SK-N-SH treated with all-trans-retinoic acid at 6 μM for 48 hours (cell line): ENCODE results near the gene LCORL.

Source experiments
- ATAC-seq: fragments of 200-7000 bp; cut with Tn5 transposase; 3 replicates; pipeline ENCODE4 v1.9.1; 2020; ENCODE audit warnings: mild to moderate bottlenecking, moderate library complexity
- ARNTL ChIP-seq: fragments of 450-650 bp; formaldehyde crosslinking; IDR thresholded peaks from 2 replicates; pipeline ENCODE4 v1.5.0; 2020; ENCODE audit warnings: low read depth, mild to moderate bottlenecking, moderate library complexity, borderline replicate concordance
- CSDC2 ChIP-seq: fragments of 250-450 bp; sonication (Bioruptor Pico); IDR thresholded peaks from 2 replicates; pipeline ENCODE4 v1.5.0; 2020; ENCODE audit warnings: mild to moderate bottlenecking, moderate library complexity
- GLIS3 ChIP-seq: fragments of 250-450 bp; sonication (Bioruptor Pico); IDR thresholded peaks from 2 replicates; pipeline ENCODE4 v1.5.0; 2020; ENCODE audit warnings: mild to moderate bottlenecking, moderate library complexity
- OSR1 ChIP-seq: fragments of 250-450 bp; sonication (Bioruptor Pico); IDR thresholded peaks from 2 replicates; pipeline ENCODE4 v1.8.0; 2022; ENCODE audit warnings: moderate library complexity, mild to moderate bottlenecking, inconsistent platforms
- PATZ1 ChIP-seq: fragments of 250-450 bp; sonication (Bioruptor Pico); IDR thresholded peaks from 2 replicates; pipeline ENCODE4 v1.8.0; 2020; ENCODE audit warnings: mild to moderate bottlenecking, moderate library complexity, borderline replicate concordance
- PPARA ChIP-seq: fragments of 250-450 bp; sonication (Bioruptor Pico); IDR thresholded peaks from 2 replicates; pipeline ENCODE4 v1.5.0; 2020; ENCODE audit warnings: mild to moderate bottlenecking, borderline replicate concordance
- SNAI2 ChIP-seq: fragments of 250-450 bp; sonication (Bioruptor Pico); IDR thresholded peaks from 2 replicates; pipeline ENCODE4 v1.5.0; 2020; ENCODE audit warnings: mild to moderate bottlenecking, moderate library complexity
- TCF4 ChIP-seq: fragments of 250-450 bp; sonication (Bioruptor Pico); IDR thresholded peaks from 2 replicates; pipeline ENCODE4 v1.8.0; 2021; ENCODE audit warnings: mild to moderate bottlenecking, moderate library complexity, borderline replicate concordance
- TOX ChIP-seq: fragments of 250-450 bp; sonication (Bioruptor Pico); IDR thresholded peaks from 2 replicates; pipeline ENCODE4 v1.8.0; 2021; ENCODE audit warnings: mild to moderate bottlenecking, moderate library complexity, borderline replicate concordance
- ZFP3 ChIP-seq: fragments of 250-450 bp; sonication (Bioruptor Pico); IDR thresholded peaks from 2 replicates; pipeline ENCODE4 v1.5.0; 2020; ENCODE audit warnings: mild to moderate bottlenecking, moderate library complexity
- ZFP30 ChIP-seq: fragments of 450-650 bp; formaldehyde crosslinking; IDR thresholded peaks from 2 replicates; pipeline ENCODE4 v1.5.0; 2022; ENCODE audit warnings: mild to moderate bottlenecking, moderate library complexity
- ZNF70 ChIP-seq: fragments of 450-650 bp; formaldehyde crosslinking; IDR thresholded peaks from 2 replicates; pipeline ENCODE4 v1.5.0; 2020; ENCODE audit warnings: mild to moderate bottlenecking, moderate library complexity
- TF ChIP-seq, protein P1 (sequence below): fragments of 250-450 bp; sonication (Bioruptor Pico); IDR thresholded peaks from 2 replicates; pipeline ENCODE4 v1.5.1; 2021; ENCODE audit warnings: mild to moderate bottlenecking, moderate library complexity
- TF ChIP-seq, protein P2 (sequence below): fragments of 250-450 bp; sonication (Bioruptor Pico); IDR thresholded peaks from 2 replicates; pipeline ENCODE4 v1.5.0; 2020; ENCODE audit warnings: mild to moderate bottlenecking, moderate library complexity
- TF ChIP-seq, protein P3 (sequence below): fragments of 250-450 bp; sonication (Bioruptor Pico); IDR thresholded peaks from 2 replicates; pipeline ENCODE4 v1.5.1; 2020; ENCODE audit warnings: low read depth, mild to moderate bottlenecking, moderate library complexity

The LCORL gene

DNA sequence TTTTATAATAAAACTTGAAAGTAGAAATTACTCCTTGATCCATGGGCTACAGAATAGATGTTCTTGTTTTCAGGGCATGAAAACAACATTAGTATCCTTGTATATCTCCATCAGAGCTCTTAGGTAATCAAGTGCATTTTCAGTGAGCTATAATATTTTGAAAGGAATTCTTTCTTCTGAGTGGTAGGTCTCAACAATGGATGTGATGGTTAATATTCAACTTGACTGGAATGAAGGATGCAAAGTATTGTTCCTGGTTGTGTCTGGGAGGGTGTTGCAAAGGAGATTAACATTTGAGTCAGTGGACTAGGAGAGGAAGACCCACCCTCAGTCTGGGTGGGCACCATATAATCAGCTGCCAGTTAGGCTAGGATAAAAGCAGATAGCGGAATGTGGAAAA lies 100.1 kb downstream of the LCORL start (continued):
- TF ChIP-seq, protein P1, sequence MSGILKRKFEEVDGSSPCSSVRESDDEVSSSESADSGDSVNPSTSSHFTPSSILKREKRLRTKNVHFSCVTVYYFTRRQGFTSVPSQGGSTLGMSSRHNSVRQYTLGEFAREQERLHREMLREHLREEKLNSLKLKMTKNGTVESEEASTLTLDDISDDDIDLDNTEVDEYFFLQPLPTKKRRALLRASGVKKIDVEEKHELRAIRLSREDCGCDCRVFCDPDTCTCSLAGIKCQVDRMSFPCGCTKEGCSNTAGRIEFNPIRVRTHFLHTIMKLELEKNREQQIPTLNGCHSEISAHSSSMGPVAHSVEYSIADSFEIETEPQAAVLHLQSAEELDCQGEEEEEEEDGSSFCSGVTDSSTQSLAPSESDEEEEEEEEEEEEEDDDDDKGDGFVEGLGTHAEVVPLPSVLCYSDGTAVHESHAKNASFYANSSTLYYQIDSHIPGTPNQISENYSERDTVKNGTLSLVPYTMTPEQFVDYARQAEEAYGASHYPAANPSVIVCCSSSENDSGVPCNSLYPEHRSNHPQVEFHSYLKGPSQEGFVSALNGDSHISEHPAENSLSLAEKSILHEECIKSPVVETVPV (CRISPR knock-in tag), result no peak
- no peak for TF ChIP-seq ZFP30 (CRISPR knock-in tag)
- TF ChIP-seq TCF4, result no peak
- no peak for TF ChIP-seq TOX (CRISPR knock-in tag)
- TF ChIP-seq SNAI2, result no peak
- no peak for TF ChIP-seq ZFP3 (CRISPR knock-in tag)
- TF ChIP-seq, protein P2, sequence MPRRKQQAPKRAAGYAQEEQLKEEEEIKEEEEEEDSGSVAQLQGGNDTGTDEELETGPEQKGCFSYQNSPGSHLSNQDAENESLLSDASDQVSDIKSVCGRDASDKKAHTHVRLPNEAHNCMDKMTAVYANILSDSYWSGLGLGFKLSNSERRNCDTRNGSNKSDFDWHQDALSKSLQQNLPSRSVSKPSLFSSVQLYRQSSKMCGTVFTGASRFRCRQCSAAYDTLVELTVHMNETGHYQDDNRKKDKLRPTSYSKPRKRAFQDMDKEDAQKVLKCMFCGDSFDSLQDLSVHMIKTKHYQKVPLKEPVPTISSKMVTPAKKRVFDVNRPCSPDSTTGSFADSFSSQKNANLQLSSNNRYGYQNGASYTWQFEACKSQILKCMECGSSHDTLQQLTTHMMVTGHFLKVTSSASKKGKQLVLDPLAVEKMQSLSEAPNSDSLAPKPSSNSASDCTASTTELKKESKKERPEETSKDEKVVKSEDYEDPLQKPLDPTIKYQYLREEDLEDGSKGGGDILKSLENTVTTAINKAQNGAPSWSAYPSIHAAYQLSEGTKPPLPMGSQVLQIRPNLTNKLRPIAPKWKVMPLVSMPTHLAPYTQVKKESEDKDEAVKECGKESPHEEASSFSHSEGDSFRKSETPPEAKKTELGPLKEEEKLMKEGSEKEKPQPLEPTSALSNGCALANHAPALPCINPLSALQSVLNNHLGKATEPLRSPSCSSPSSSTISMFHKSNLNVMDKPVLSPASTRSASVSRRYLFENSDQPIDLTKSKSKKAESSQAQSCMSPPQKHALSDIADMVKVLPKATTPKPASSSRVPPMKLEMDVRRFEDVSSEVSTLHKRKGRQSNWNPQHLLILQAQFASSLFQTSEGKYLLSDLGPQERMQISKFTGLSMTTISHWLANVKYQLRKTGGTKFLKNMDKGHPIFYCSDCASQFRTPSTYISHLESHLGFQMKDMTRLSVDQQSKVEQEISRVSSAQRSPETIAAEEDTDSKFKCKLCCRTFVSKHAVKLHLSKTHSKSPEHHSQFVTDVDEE (CRISPR knock-in tag), result no peak

DNA sequence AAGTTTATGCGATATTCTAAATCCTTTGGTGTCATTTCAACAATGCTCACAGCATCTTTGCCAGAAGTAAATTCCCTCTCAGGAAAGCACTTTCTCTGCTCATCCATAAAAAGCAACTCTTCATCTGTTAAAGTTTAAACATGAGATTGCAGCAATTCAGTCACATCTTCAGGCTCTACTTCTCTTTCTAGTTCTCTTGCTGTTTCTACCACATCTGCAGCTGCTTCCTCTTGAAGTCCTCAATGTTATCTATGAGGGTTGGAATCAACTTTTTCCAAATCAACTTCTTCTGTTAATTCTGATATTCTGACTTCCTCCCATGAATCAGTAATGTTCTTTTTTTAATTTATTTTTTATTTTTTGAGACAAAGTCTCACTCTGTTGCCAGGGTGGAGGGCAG lies 100.9 kb downstream of the LCORL start:
- no peak for ATAC-seq
- TF ChIP-seq CSDC2 (CRISPR knock-in tag) (no peak), TOX (CRISPR knock-in tag) (no peak), PATZ1 (CRISPR knock-in tag) (no peak), OSR1 (CRISPR knock-in tag) (no peak), GLIS3 (CRISPR knock-in tag) (no peak), ZNF70 (CRISPR knock-in tag) (no peak), ARNTL (CRISPR knock-in tag) (no peak)

DNA sequence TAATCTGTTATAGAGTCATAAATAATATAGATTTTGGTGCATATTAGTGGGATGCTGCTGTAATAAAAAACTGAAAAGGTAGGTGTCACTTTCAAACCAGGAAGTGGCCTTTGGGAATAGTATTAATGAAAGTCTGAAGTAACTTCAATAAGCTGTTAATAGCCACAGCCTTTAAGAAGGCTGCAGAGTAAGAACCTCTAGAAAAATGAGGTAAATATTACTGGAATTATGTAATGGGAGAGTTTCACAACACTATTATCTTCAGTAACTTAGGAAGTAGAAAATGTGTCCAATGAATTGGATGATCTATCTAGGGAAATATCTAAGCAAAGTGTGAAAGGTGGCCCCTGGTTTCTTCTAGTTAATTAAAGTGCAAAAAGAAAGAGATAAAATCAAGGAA lies 106.1 kb downstream of the LCORL start:
- TF ChIP-seq PPARA (CRISPR knock-in tag) (no peak), ZNF70 (CRISPR knock-in tag) (no peak), CSDC2 (CRISPR knock-in tag) (no peak), OSR1 (CRISPR knock-in tag) (no peak), SNAI2 (no peak)
- TF ChIP-seq, protein P3, sequence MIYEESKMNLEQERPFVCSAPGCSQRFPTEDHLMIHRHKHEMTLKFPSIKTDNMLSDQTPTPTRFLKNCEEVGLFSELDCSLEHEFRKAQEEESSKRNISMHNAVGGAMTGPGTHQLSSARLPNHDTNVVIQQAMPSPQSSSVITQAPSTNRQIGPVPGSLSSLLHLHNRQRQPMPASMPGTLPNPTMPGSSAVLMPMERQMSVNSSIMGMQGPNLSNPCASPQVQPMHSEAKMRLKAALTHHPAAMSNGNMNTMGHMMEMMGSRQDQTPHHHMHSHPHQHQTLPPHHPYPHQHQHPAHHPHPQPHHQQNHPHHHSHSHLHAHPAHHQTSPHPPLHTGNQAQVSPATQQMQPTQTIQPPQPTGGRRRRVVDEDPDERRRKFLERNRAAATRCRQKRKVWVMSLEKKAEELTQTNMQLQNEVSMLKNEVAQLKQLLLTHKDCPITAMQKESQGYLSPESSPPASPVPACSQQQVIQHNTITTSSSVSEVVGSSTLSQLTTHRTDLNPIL (CRISPR knock-in tag), result no peak

DNA sequence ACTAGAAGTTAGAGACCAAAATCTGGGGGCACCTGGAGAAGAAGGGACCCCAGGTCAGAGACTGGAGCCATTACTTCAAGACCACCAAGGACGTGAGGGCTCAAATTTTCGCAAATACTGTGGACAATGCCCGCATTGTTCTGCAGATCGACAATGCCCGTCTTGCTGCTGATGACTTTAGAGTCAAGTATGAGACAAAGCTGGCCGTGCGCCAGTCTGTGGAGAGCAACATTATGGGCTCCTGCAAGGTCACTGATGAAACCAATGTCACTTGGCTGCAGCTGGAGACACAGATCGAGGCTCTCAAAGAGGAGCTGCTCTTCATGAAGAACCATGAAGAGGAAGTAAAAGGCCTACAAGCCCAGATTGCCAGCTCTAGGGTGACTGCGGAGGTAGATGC lies 109.5 kb downstream of the LCORL start:
- TF ChIP-seq GLIS3 (CRISPR knock-in tag), result no peak
- no peak for TF ChIP-seq SNAI2
- ATAC-seq, result no peak

More for the DNA sequence above, 106.1 kb downstream of the LCORL start:
- ATAC-seq, result no peak

DNA sequence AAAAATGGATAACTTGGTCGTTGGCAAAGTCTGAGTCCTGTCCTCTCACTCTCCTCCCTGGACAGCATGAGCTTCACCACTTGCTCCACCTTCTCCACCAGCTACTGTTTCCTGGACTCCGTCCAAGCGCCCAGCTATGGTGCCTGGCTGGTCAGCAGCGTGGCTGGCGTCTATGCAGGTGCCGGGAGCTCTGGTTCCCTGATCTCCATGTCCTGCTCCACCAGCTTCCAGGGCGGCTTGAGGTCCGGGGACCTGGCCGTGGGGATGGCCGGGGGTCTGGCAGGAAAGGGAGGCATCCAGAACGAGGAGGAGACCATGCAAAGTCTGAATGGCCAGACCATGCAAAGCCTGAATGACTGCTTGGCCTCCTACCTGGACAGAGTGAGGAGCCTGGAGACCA lies 109.9 kb downstream of the LCORL start:
- TF ChIP-seq ARNTL (CRISPR knock-in tag), result no peak
- TF ChIP-seq, protein P1 (CRISPR knock-in tag), result no peak
- no peak for ATAC-seq
